ENCODE data around the gene DENND2D. TPM values are rescaled to one million over a fixed set of nuclear protein-coding genes. Genes with fewer than 3 reads are reported as not detected.

The DENND2D gene
- total RNA-seq, 1 donor: 4.7 TPM

DNA sequence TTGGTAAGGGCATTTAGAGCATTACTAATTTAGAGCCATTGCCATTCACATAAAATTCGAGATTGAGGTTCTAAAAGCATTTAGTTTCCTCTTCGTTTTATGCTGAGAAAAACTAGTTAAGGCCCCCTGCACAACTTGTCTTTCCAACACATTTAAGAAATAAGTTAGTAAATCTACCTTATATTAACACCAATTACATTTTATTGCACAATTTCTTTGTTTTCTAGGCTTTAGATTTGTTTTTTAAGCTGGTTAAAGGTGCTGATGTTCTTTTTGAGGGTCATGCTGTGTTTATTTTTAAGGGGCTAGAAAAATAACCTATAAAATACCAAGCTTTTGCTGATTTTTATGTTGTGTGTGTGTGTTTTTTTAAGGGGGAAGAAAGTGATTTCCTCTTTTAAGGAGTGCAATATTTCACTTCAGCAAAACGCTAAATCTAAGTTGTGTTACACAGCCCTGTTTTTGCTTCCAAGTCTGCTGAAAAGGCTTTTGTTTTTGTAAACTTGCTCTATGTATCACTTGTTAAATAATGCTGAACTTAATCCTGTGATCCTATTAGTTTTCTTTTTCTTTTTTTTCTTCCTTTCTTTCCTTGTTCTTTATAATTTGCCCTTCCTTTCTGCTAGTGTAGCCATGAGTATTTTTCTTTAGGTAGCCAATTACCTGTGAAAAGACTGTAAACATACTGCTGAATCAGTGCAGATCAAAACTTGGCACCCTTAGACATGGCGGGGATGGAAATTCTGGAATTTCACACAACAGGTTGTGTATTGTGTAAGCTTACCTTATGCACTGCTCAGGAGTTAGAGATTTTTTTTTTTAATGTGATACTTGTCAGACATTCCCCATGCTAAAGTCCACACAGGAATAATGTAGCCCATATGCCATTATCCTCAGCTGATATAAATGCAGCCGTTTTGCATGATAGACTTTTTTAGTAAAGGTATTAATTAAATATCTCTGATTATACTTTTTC, 58.9 kb downstream of the DENND2D start:
- Histone ChIP-seq H3K4me3 (ENCODE audit: insufficient read depth, low read length) (peak overlapping the region; percentile 97), H3K4me1 (ENCODE audit: insufficient read depth, low read length) (peaks cover 20% of the 10 kb centered on the region), H3K4me2 (ENCODE audit: insufficient read depth, low read length) (peak overlapping the region; percentile 98), H3K79me2 (ENCODE audit: insufficient read depth, low read length) (peaks cover 87% of the 10 kb centered on the region), H3K27ac (ENCODE audit: low read depth, low read length) (no peak overlapping the region), H3K36me3 (ENCODE audit: insufficient read depth, low read length) (peaks cover 7% of the 10 kb centered on the region), H4K20me1 (ENCODE audit: insufficient read depth, low read length) (peaks cover 9% of the 10 kb centered on the region), H2AFZ (ENCODE audit: low read length) (peak overlapping the region; percentile 99), H3K27me3 (ENCODE audit: insufficient read depth, low read length) (no peaks in the 10 kb centered on the region), H3K9me3 (ENCODE audit: low read depth, low read length) (no peaks in the 10 kb centered on the region)
- TF ChIP-seq, protein P1, sequence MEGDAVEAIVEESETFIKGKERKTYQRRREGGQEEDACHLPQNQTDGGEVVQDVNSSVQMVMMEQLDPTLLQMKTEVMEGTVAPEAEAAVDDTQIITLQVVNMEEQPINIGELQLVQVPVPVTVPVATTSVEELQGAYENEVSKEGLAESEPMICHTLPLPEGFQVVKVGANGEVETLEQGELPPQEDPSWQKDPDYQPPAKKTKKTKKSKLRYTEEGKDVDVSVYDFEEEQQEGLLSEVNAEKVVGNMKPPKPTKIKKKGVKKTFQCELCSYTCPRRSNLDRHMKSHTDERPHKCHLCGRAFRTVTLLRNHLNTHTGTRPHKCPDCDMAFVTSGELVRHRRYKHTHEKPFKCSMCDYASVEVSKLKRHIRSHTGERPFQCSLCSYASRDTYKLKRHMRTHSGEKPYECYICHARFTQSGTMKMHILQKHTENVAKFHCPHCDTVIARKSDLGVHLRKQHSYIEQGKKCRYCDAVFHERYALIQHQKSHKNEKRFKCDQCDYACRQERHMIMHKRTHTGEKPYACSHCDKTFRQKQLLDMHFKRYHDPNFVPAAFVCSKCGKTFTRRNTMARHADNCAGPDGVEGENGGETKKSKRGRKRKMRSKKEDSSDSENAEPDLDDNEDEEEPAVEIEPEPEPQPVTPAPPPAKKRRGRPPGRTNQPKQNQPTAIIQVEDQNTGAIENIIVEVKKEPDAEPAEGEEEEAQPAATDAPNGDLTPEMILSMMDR (IDR thresholded peaks at IDR 0.05; ENCODE audit: extremely low read depth, low read depth, low read length): no peak
- no peak for DNase-seq (ENCODE audit: insufficient read length, low spot score, missing footprints)

DNA sequence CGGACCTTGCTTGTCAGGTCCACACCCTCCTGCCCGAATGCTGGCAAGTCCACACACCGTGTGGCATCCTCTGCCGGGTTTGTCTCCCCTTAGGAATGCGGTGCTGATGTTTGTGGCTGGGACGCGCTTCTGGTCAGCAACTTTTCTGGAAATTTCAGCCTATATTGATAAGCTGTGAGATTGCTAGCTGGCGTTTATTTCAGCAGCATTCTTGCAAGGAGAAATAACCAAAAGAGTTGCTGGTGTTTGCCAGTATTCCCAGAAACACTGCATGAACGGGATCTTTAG, 59.8 kb downstream of the DENND2D start:
- Histone ChIP-seq H3K4me1 (ENCODE audit: insufficient read depth, low read length) (peaks cover 20% of the 10 kb centered on the region), H4K20me1 (ENCODE audit: insufficient read depth, low read length) (peaks cover 8% of the 10 kb centered on the region), H3K79me2 (ENCODE audit: insufficient read depth, low read length) (peaks cover 79% of the 10 kb centered on the region), H3K36me3 (ENCODE audit: insufficient read depth, low read length) (peaks cover 14% of the 10 kb centered on the region), H3K4me3 (ENCODE audit: insufficient read depth, low read length) (peak overlapping the region; percentile 97), H2AFZ (ENCODE audit: low read length) (peak overlapping the region; percentile 99), H3K4me2 (ENCODE audit: insufficient read depth, low read length) (peak overlapping the region; percentile 98), H3K27me3 (ENCODE audit: insufficient read depth, low read length) (no peaks in the 10 kb centered on the region), H3K27ac (ENCODE audit: low read depth, low read length) (peak overlapping the region; percentile 80), H3K9me3 (ENCODE audit: low read depth, low read length) (no peaks in the 10 kb centered on the region)
- TF ChIP-seq, protein P1 (IDR thresholded peaks at IDR 0.05; ENCODE audit: extremely low read depth, low read depth, low read length): no peak
- peak; percentile 88 for DNase-seq (ENCODE audit: insufficient read length, low spot score, missing footprints)

DNA sequence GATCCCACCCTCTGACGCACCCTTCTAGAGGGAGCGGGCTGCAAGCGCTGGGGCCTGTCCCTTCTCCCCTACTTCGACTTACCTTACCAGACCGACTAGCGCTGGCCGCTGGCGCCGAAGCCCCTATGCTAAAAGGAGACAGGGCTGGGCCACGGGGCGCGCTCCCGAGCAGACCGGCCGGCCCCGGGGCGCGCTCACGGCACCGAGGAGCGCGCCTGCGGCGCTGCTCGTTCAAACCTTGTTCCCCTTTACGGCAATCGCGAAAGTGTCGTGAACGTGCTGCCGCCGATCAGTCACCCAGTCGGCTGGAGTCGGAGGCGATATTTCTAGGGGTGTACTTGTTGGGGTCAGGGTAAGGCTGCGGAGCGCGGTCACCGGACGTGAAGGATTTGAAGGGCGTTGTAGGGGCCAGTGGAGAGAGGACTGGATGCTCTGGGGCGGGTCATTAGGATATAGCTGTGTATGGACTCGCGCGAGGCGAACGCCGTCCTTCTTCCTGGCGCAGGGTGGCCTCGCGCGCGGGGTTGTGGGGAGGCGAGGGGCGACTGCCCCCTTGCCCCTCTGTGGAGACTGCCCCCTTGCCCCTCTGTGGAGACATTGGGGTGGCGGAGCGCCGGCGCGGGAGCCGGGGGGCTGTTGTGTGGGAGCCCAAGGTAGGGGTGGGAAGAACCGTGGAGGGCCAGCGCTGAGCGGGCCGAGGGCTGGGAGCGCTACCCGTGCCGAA, 60.3 kb downstream of the DENND2D start, which contains the start of the genes CEPT1 and DRAM2:
Gene CEPT1, plus strand, starts transcription at position 268 of the 724 bp plus-strand sequence. CDS start 7,492 bp downstream, outside the sequence.
Gene DRAM2, minus strand, starts transcription at position 138 of the 724 bp plus-strand sequence. CDS start 8,539 bp downstream, outside the sequence.
- Histone ChIP-seq H4K20me1 (ENCODE audit: insufficient read depth, low read length) (peaks cover 4% of the 10 kb centered on the region), H3K4me1 (ENCODE audit: insufficient read depth, low read length) (peaks cover 20% of the 10 kb centered on the region), H3K4me3 (ENCODE audit: insufficient read depth, low read length) (peak within 1 kb of the TSS; percentile 97), H3K4me2 (ENCODE audit: insufficient read depth, low read length) (peak within 1 kb of the TSS; percentile 98), H3K36me3 (ENCODE audit: insufficient read depth, low read length) (peaks cover 14% of the 10 kb centered on the region), H3K9me3 (ENCODE audit: low read depth, low read length) (no peaks in the 10 kb centered on the region), H3K27me3 (ENCODE audit: insufficient read depth, low read length) (no peaks in the 10 kb centered on the region), H3K79me2 (ENCODE audit: insufficient read depth, low read length) (peaks cover 74% of the 10 kb centered on the region), H3K27ac (ENCODE audit: low read depth, low read length) (peak within 1 kb of the TSS; percentile 80), H2AFZ (ENCODE audit: low read length) (peak within 1 kb of the TSS; percentile 99)
- DNase-seq (ENCODE audit: insufficient read length, low spot score, missing footprints): peak; percentile 98
- TF ChIP-seq, protein P1 (IDR thresholded peaks at IDR 0.05; ENCODE audit: extremely low read depth, low read depth, low read length): no peak
